ENCODE results near the gene MED1.

GRCh38 chr17:39450847-39451581 lies at the start of gene MED1:
- TF ChIP-seq EP300 (IDR thresholded peaks at IDR 0.05) (no peak), CTCF (IDR thresholded peaks at IDR 0.05) (peak in 1 of 3 experiments; percentile 4)

Measured in esophagus muscularis mucosa (tissue), 3 donors.